LNCAP (cell line): ENCODE data around the gene MSI2.

Experiments used
- TF ChIP-seq, protein P1 (sequence below): fragments of 450-650 bp; IDR thresholded peaks from 2 replicates; pipeline ENCODE4 v1.5.1; 2017; ENCODE audit warnings: mild to moderate bottlenecking

MSI2 gene

DNA sequence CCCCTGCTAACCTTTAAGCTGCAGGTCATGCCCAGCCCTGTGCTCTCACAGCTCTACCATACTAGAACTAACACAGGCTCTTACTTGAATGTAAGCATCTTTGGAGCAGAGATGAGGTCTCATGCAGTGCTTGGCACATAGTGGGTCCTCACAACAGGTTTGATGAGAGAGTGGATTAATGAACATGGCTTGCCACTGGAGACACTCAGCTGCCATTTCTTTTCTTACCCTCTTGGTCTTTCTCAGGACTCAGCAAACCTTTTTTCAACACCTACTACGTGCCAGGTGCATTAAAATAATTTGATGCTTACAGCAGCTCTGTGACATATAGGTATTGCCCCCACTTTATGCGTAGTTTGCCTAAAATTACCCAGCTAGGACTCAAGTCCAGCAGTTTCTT is 133.2 kb downstream of the MSI2 start:
- TF ChIP-seq, protein P1, sequence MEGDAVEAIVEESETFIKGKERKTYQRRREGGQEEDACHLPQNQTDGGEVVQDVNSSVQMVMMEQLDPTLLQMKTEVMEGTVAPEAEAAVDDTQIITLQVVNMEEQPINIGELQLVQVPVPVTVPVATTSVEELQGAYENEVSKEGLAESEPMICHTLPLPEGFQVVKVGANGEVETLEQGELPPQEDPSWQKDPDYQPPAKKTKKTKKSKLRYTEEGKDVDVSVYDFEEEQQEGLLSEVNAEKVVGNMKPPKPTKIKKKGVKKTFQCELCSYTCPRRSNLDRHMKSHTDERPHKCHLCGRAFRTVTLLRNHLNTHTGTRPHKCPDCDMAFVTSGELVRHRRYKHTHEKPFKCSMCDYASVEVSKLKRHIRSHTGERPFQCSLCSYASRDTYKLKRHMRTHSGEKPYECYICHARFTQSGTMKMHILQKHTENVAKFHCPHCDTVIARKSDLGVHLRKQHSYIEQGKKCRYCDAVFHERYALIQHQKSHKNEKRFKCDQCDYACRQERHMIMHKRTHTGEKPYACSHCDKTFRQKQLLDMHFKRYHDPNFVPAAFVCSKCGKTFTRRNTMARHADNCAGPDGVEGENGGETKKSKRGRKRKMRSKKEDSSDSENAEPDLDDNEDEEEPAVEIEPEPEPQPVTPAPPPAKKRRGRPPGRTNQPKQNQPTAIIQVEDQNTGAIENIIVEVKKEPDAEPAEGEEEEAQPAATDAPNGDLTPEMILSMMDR: no peak

DNA sequence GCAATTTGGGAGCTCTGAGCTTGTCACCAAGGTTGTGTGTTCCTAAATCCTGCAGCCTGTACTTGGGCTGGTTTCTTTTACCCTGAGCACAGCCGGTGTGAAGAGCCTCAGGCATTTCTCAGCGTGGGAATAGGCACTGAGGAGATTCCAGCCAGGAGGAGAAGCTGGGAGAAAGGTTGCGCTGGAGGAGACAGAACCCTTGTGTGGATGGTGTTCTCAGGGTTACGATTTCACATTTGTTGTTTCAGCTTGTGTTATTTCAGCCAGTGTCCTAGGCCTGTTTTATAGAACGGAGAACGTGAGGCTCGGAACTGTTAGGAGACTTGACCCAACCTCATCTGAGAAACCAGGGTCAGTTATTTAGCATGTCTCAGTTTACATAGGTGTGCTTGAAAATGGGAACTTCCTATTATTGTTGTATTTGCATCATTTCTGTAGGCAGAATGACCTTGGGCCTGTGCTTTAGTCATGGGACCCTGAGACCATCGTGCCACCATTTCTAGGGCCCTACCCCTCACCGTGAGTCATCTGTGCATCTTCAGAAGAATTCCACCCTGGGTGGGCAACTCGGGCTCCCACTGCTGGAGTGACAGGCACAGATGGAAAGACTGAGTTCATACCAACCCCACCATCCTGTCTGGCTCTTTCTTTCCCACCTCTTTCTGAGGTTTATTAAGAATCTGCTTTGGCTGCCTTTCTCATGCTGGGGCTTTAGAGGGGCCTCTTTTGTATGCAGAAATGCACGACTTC is 134.9 kb downstream of the MSI2 start:
- TF ChIP-seq, protein P1: no peak

DNA sequence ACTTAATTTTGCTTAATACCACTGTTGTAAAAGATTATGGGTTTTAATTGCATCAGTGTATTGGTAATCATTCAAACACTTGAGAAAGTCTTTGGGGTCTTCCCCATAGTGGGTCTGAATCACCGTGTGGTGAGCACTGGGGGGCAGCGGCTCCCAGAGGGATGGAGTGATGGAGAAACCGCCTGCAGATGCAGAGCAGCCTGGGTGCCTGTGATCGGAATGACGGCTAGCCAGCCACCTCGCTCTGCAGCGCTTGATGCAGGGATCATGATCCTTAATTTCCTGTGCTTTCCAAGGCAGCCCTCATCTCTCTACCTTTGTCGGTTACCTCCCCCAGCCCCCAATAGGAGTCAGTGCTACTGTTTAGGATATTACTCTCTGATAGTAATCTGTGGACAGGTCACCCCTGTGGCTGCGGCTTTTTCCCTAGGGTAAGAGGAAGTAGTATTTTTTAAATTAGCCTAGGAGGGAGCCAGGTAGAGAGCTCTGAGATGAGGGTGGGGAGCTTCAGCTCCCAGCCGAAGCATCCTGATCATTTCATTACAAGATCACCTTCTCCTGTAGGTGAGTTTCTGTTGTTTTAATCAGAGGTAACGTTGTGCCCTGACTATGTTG is 135.6 kb downstream of the MSI2 start:
- TF ChIP-seq, protein P1: no peak

DNA sequence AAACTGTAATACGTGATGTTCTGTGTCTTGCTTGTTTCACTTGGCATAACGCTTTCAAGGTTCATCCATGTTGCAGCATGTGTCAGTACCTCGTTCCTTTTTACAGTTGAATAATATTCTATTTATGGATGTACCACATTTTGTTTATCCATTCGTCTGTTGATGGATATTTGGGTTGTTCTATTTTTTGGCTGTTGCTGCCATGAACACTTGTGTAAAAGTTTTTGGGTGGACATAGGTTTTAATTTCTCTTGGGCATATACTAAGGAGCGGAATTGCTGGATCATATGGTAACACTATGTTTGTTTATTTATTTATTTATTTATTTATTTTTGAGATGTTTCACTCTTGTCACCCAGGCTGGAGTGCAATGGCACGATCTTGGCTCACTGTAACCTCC is 137.0 kb downstream of the MSI2 start:
- TF ChIP-seq, protein P1: no peak

DNA sequence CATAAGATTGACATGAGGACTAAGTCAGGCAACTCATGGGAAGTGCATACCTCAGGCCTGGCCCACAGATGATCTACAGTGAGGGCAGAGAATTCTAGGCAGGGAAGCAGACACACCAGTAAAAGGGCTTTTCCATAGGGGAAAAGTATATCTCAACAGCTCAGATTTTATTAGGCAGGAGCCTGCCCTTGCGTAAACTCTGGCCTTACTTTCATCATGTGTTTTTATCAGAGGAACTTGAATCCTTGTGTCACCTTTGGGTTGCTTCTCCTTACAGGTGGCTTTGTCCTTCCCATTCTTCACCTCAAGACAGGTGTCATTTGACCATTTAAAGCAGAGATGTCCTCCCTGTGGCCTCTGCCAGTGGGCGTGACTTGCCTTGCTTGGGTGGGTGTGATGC is 138.1 kb downstream of the MSI2 start:
- TF ChIP-seq, protein P1: no peak

DNA sequence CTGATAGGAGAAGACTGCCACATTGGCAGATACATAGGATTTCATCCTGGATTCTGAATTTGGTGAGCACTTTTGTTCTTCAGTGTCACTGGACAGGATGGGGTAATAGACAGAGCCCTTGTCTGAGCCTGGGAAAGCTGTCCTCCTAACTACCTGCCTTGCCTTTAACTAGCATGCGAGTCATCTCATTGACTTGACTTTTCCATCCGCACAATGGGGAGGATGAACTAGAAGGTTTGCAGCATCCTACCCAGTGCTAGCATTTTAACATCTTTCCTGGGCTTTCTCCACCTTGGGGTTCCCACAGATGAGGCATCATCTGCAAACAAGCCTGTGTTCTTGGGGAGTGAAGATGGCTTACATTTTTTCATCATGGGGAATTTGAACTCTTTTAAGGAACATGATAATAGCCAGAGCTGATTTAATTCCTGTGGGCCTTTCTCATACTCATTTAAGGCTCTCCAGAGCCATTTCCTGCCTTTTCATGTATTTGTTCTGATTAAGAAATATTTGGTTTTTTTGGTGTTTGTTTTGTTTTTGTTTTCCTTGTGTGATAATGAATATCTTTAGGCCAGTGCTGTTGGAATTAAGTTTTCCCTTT is 139.5 kb downstream of the MSI2 start:
- TF ChIP-seq, protein P1: no peak

DNA sequence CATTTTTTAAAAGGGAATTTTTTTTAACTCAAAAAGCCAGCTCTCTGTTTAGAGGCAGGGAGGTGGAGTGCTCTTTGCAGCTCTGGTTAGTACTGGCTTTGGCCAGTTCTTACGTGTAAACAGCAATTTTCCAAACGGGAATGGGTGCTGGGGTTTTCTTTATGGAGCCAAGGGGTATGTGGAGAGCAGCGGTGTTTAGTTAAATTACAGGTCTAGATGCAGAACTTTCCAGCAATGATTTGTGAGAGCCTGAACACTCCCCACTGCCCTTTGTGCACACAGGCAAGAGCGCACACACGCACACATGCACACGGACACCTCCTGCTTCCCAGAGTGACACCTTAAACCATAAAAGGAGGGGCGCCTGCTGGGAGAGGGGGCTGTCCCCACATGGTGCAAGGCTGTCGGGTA is 140.2 kb downstream of the MSI2 start:
- TF ChIP-seq, protein P1: no peak
